Astrocyte of the cerebellum (primary cell): ENCODE results near the gene LRRC36.

Experiments
- DNase-seq: peaks from one replicate; pipeline ENCODE4 v3.0.0-alpha.2; 2011; ENCODE audit warnings: low read depth
- H3K4me3 ChIP-seq: 2 replicates; pipeline ENCODE4 v1.5.1; 2011; ENCODE audit warnings: mild to moderate bottlenecking, low read depth, low read length, moderate library complexity
- CTCF ChIP-seq: IDR thresholded peaks from 2 replicates; pipeline ENCODE4 v1.5.1; 2012; ENCODE audit warnings: low read length, low read depth, moderate library complexity, mild to moderate bottlenecking; ENCODE audit errors: missing control alignments
- in situ Hi-C: cut with HindIII; loops from 2 replicates; pipeline ENCODE4 v1.10.0; 2017; ENCODE audit warnings: low sequenced_read_pairs

The LRRC36 gene

GRCh38 chr16:67431775-67432505 is 105.3 kb downstream of the LRRC36 start:
- no peak for TF ChIP-seq CTCF
- in situ Hi-C loops: no loop called here
- no peak overlapping the region for H3K4me3 ChIP-seq
- DNase-seq: no peak

- TF ChIP-seq CTCF: no peak
- H3K4me3 ChIP-seq: no peak overlapping the region
- in situ Hi-C loops: no loop called here
- no peak for DNase-seq
Measured at GRCh38 chr16:67432506-67432890, 105.9 kb downstream of the LRRC36 start.

GRCh38 chr16:67433131-67433719 is 106.6 kb downstream of the LRRC36 start:
- no peak overlapping the region for H3K4me3 ChIP-seq
- no peak for DNase-seq
- TF ChIP-seq CTCF: no peak
- in situ Hi-C loops: no loop called here
